ENCODE results near the gene BCDIN3D.

Gene BCDIN3D

DNA sequence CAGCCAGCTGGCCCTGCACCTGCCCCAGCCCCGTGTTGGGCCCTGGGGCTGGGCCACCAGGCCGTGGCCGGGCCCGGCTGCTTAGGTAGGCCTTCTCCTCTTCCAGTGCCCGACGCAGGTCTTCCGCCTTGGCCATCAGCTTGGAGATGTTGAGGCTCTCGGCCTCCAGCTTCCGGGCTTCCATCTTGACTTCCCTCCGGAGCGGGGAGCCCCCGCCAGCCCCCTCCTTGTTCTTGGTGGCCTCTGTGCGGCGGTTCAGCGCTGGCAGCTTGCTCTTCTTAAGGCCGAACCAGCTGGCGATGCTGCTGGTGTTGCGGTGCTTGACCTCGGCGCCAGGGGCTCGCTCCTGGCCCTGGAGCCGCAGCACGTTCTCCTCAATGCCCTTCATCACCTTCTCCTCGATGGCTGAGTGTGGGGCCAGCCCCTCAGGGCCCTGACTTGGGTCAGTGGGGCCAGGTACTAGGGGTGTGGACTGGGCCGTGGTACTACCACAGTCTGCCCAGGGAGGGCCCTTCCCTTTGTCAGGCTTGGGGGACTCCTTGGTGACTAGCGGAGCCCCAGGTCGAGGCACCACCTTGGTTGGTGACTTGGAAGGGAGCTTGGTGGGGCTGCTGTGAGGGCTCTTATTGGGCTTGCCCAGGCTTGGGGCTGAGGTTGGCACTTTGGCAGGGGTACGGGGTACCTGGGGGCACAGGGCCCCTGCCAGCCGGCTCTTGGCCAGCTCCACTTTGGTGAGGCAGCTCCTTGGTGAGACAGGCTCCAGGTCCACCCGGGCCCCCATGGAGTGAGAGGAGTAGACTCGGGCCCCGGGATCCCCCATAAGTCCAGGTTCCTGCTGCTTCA is 47.9 kb downstream of the BCDIN3D start:
- no peaks in the 10 kb centered on the region for H3K9me3 ChIP-seq (ENCODE audit: control insufficient read depth, insufficient read depth, low read depth, low read length)
- peaks cover 5% of the 10 kb centered on the region; the same call in 1 of the 2 replicates for H3K4me1 ChIP-seq (ENCODE audit: control insufficient read depth, insufficient read depth, low read length)
- H3K4me3 ChIP-seq (ENCODE audit: low read depth, low read length), result no peak overlapping the region
- H3K9ac ChIP-seq (ENCODE audit: low read length), result no peak overlapping the region
- H3K27ac ChIP-seq (ENCODE audit: low read depth, low read length), result no peak overlapping the region
- no peaks in the 10 kb centered on the region for H3K27me3 ChIP-seq (ENCODE audit: control insufficient read depth, insufficient read depth, low read length)
- H3K36me3 ChIP-seq (ENCODE audit: control insufficient read depth, insufficient read depth, low read length), result peaks cover 40% of the 10 kb centered on the region

GRCh38 chr12:49794021-49794420 is 48.9 kb downstream of the BCDIN3D start:
- H3K27me3 ChIP-seq (ENCODE audit: control insufficient read depth, insufficient read depth, low read length), result no peaks in the 10 kb centered on the region
- H3K4me3 ChIP-seq (ENCODE audit: low read depth, low read length), result no peak overlapping the region
- peaks cover 5% of the 10 kb centered on the region; the same call in 1 of the 2 replicates for H3K4me1 ChIP-seq (ENCODE audit: control insufficient read depth, insufficient read depth, low read length)
- no peak overlapping the region for H3K9ac ChIP-seq (ENCODE audit: low read length)
- H3K27ac ChIP-seq (ENCODE audit: low read depth, low read length), result no peak overlapping the region
- peaks cover 36% of the 10 kb centered on the region for H3K36me3 ChIP-seq (ENCODE audit: control insufficient read depth, insufficient read depth, low read length)
- no peaks in the 10 kb centered on the region for H3K9me3 ChIP-seq (ENCODE audit: control insufficient read depth, insufficient read depth, low read depth, low read length)

DNA sequence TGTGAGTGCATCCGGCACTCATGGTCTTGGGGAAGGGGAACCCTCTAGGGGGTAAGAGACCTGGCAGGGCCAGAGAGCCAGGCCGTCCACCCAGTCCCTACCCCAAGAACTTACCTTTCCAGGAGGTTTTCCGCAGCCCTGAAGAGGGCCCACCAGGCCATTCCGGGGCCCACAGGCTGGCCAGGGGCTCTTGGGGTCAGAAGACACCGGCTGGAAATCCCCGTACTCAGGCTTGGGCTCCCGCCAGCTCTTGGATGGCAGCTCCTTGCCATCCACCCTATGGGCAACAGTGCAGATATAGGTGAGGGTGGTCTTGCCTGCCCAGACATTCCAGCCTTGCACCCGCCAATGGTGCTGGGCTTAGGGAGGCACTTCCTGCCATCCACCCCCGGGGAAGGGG is 49.3 kb downstream of the BCDIN3D start:
- Histone ChIP-seq H3K9me3 (ENCODE audit: control insufficient read depth, insufficient read depth, low read depth, low read length) (no peaks in the 10 kb centered on the region), H3K27me3 (ENCODE audit: control insufficient read depth, insufficient read depth, low read length) (no peaks in the 10 kb centered on the region), H3K36me3 (ENCODE audit: control insufficient read depth, insufficient read depth, low read length) (peaks cover 33% of the 10 kb centered on the region), H3K4me3 (ENCODE audit: low read depth, low read length) (no peak overlapping the region), H3K27ac (ENCODE audit: low read depth, low read length) (no peak overlapping the region), H3K9ac (ENCODE audit: low read length) (no peak overlapping the region), H3K4me1 (ENCODE audit: control insufficient read depth, insufficient read depth, low read length) (peaks cover 5% of the 10 kb centered on the region; the same call in 1 of the 2 replicates)

DNA sequence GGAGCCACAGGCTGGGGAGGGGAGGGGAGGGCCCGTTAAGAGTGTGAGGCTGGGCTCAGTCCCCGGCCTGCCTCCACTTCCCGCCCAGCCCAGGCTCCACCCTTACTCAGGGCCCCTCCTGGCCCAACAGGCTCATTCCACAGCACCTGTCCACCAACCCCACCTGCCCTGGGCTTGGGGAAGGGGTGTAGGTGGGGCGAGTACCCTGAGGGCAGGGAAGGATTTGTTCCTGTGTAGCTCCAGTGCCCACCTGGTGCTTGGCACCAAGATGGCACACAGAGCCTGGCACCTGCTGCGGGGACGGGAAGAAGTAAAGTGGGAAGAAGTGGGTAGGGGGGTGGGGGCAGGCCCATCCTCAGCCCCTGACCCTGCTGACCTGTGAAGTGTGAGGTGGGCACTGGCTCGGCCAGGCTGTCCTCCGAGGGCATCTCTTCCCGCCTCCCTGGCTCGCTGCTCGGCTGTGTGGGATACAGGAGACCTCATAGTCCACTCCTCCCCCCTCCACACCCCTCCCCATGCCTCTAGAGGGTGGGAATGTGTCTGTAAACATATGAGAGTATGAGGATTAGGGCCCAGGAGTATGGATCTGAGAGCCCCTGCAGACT is 49.8 kb downstream of the BCDIN3D start:
- Histone ChIP-seq H3K27me3 (ENCODE audit: control insufficient read depth, insufficient read depth, low read length) (no peaks in the 10 kb centered on the region), H3K4me3 (ENCODE audit: low read depth, low read length) (no peak overlapping the region), H3K9ac (ENCODE audit: low read length) (no peak overlapping the region), H3K27ac (ENCODE audit: low read depth, low read length) (no peak overlapping the region), H3K9me3 (ENCODE audit: control insufficient read depth, insufficient read depth, low read depth, low read length) (no peaks in the 10 kb centered on the region), H3K36me3 (ENCODE audit: control insufficient read depth, insufficient read depth, low read length) (peaks cover 27% of the 10 kb centered on the region), H3K4me1 (ENCODE audit: control insufficient read depth, insufficient read depth, low read length) (peaks cover 5% of the 10 kb centered on the region; the same call in 1 of the 2 replicates)

- no peak overlapping the region for H3K9ac ChIP-seq (ENCODE audit: low read length)
- peaks cover 7% of the 10 kb centered on the region for H3K9me3 ChIP-seq (ENCODE audit: control insufficient read depth, insufficient read depth, low read depth, low read length)
- H3K27ac ChIP-seq (ENCODE audit: low read depth, low read length), result no peak overlapping the region
- no peaks in the 10 kb centered on the region for H3K27me3 ChIP-seq (ENCODE audit: control insufficient read depth, insufficient read depth, low read length)
- peaks cover 5% of the 10 kb centered on the region; the same call in 1 of the 2 replicates for H3K4me1 ChIP-seq (ENCODE audit: control insufficient read depth, insufficient read depth, low read length)
- no peak overlapping the region for H3K4me3 ChIP-seq (ENCODE audit: low read depth, low read length)
- H3K36me3 ChIP-seq (ENCODE audit: control insufficient read depth, insufficient read depth, low read length), result peaks cover 20% of the 10 kb centered on the region
These were observed 50.5 kb downstream of the BCDIN3D start for GRCh38 chr12:49792181-49792970.

GRCh38 chr12:49791700-49792099 is 51.2 kb downstream of the BCDIN3D start:
- H3K36me3 ChIP-seq (ENCODE audit: control insufficient read depth, insufficient read depth, low read length), result peaks cover 15% of the 10 kb centered on the region
- H3K27me3 ChIP-seq (ENCODE audit: control insufficient read depth, insufficient read depth, low read length), result no peaks in the 10 kb centered on the region
- H3K27ac ChIP-seq (ENCODE audit: low read depth, low read length), result 0 out of 2 replicates have a peak overlapping the region, but pooled peaks have one; percentile 51
- H3K4me3 ChIP-seq (ENCODE audit: low read depth, low read length), result no peak overlapping the region
- peaks cover 8% of the 10 kb centered on the region for H3K9me3 ChIP-seq (ENCODE audit: control insufficient read depth, insufficient read depth, low read depth, low read length)
- peaks cover 5% of the 10 kb centered on the region; the same call in 1 of the 2 replicates for H3K4me1 ChIP-seq (ENCODE audit: control insufficient read depth, insufficient read depth, low read length)
- no peak overlapping the region for H3K9ac ChIP-seq (ENCODE audit: low read length)

DNA sequence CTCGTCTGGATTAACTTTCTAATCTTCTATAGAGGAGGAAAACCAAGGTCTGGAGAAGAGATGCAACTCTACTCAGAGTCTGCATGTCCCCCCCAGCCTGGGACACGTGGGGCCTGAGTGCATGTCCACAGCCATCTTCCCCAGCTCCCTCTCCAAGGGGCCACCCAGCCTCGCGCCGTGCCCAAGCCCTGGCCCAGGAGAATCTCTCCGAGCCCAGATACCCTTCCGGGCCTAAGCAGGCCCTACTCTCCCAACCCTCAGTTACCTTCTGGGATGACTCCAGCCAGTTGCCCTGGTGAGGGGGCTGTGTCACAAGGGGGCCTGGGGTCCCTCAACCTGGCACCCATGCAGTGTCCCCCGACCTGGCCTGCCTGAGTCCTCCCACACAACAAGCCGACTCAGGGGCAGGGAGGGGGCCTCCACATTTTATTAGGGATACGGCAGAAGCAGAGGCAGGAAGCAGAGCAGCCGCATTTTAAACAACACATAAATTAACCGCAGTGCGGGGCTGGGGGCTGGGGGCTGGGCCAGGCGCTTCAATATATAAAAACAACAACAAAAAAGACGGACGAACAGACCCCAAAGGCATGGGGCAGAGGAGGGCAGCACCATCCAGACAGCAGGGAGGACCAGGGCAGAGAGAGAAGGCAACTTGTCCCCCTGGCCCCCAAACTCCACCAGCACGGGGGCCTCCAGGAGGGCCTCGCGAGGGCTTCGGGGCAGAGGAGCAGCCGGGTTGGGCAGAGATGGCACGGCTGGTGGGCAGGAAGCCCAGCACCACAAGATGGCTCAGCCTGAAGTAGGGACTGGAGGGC is 52.0 kb downstream of the BCDIN3D start:
- Histone ChIP-seq H3K36me3 (ENCODE audit: control insufficient read depth, insufficient read depth, low read length) (peaks cover 13% of the 10 kb centered on the region), H3K9ac (ENCODE audit: low read length) (no peak overlapping the region)

DNA sequence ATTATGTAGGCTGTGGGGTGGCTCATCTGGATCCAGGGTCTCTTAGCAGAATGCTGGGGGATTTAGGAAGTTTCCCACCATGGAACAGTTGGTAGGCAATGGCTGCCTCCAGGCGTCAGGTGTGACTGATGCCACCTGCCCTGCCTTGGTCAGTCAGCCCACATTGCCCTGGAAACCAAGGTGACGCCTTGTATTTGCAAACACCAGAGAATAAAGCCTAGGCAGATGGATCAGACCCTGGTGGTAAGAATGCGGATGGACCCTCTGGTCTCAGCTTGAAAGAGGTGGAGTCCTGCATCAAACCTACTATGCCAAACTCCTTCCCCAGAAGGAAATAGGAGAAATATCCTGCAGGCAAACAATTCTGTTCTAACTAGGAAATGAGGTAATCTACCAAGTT is 52.9 kb downstream of the BCDIN3D start:
- H3K27me3 ChIP-seq (ENCODE audit: control insufficient read depth, insufficient read depth, low read length), result no peaks in the 10 kb centered on the region
- no peak overlapping the region for H3K4me3 ChIP-seq (ENCODE audit: low read depth, low read length)
- no peak overlapping the region for H3K27ac ChIP-seq (ENCODE audit: low read depth, low read length)
- H3K9ac ChIP-seq (ENCODE audit: low read length), result no peak overlapping the region
- H3K36me3 ChIP-seq (ENCODE audit: control insufficient read depth, insufficient read depth, low read length), result peaks cover 13% of the 10 kb centered on the region
- peaks cover 5% of the 10 kb centered on the region; the same call in 1 of the 2 replicates for H3K4me1 ChIP-seq (ENCODE audit: control insufficient read depth, insufficient read depth, low read length)
- H3K9me3 ChIP-seq (ENCODE audit: control insufficient read depth, insufficient read depth, low read depth, low read length), result peaks cover 8% of the 10 kb centered on the region

More for the DNA sequence above, 52.0 kb downstream of the BCDIN3D start:
- peaks cover 8% of the 10 kb centered on the region for H3K9me3 ChIP-seq (ENCODE audit: control insufficient read depth, insufficient read depth, low read depth, low read length)
- peak overlapping the region; percentile 51; the same call in 1 of the 2 replicates for H3K27ac ChIP-seq (ENCODE audit: low read depth, low read length)
- H3K4me3 ChIP-seq (ENCODE audit: low read depth, low read length), result no peak overlapping the region
- peaks cover 5% of the 10 kb centered on the region; the same call in 1 of the 2 replicates for H3K4me1 ChIP-seq (ENCODE audit: control insufficient read depth, insufficient read depth, low read length)
- no peaks in the 10 kb centered on the region for H3K27me3 ChIP-seq (ENCODE audit: control insufficient read depth, insufficient read depth, low read length)

DNA sequence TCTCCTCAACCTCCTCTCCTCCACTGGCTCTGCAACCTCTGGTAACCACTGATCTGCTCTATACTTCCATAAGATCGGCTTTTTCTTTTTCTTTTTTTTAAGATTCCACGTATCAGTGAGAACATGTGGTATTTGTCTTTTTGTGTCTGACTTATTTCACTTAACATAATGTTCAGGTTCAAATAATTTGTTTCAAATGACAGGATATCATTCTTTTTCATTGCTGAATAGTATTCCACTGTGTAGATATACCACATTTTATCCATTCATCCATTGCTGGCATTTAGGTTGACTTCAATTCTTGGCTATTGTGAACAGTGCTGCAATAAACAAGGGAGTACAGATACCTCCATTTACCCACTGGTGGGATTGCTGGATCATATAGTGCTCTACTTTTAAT is 55.2 kb downstream of the BCDIN3D start:
- H3K9me3 ChIP-seq (ENCODE audit: control insufficient read depth, insufficient read depth, low read depth, low read length), result peaks cover 8% of the 10 kb centered on the region
- H3K36me3 ChIP-seq (ENCODE audit: control insufficient read depth, insufficient read depth, low read length), result peaks cover 9% of the 10 kb centered on the region
- H3K4me1 ChIP-seq (ENCODE audit: control insufficient read depth, insufficient read depth, low read length), result peaks cover 5% of the 10 kb centered on the region; the same call in 1 of the 2 replicates
- no peak overlapping the region for H3K27ac ChIP-seq (ENCODE audit: low read depth, low read length)
- H3K27me3 ChIP-seq (ENCODE audit: control insufficient read depth, insufficient read depth, low read length), result no peaks in the 10 kb centered on the region
- H3K9ac ChIP-seq (ENCODE audit: low read length), result no peak overlapping the region
- H3K4me3 ChIP-seq (ENCODE audit: low read depth, low read length), result no peak overlapping the region

All from HUES6 (cell line).